NCI-H510A treated with DMSO at 0.1 percent for 48 hours (cell line): Measurements from ENCODE around the gene HSBP1L1.

Experiments used
- DNase-seq: peaks from one replicate; lab custom pipeline; 2025; lab: John Stamatoyannopoulos, UW

Gene HSBP1L1

GRCh38 chr18:79945118-79946042 lies 19.1 kb upstream of the HSBP1L1 start:
- no peak for DNase-seq

- DNase-seq = no peak
These were observed 17.2 kb upstream of the HSBP1L1 start for GRCh38 chr18:79947054-79947755.

- no peak for DNase-seq
These were observed 16.4 kb upstream of the HSBP1L1 start for GRCh38 chr18:79947881-79948610.

- DNase-seq = peak; percentile 70
These were observed 15.6 kb upstream of the HSBP1L1 start for GRCh38 chr18:79948719-79949411.

GRCh38 chr18:79949697-79950487 lies 14.6 kb upstream of the HSBP1L1 start:
- no peak for DNase-seq

DNA sequence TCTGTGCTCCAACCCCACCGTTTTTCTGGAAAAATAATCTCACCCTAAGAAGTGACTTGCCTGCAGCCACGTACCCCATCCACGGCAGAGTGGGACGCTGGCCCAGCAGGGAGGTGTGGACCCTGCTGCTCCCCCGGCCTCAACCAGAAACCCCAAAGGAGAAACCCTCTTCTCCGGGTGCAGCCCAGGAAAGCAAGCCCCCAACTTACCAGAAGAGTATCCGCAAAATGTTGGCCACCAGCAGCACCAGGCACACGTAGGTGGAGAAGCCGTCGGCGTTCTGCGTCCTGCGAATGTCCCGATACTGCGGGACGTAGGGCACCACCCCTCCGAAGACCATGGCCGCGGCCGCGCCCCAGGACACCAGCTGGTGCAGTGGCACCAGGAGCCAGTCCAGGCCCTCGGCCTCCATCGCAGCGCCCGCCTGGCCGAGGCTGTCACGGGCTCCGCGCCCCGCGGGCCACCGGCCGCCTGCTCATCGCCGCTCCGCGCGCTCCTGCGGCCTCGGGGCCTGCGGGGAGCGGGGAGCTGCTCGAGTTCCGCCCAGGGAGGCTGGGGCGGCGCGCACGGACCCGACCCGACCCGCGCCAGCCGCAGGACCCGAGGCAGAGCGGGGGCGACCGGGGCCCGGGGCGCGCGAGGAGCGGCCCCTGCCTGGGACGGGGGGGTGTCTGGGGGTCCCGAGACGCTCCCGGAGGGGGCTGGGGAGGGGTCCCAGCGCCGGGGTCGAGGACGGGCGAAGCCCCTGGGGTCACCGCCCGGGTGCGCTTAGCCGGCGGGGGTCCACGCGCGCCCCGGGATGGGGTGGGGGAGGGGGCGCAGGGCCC lies 13.7 kb upstream of the HSBP1L1 start:
- DNase-seq = no peak

DNA sequence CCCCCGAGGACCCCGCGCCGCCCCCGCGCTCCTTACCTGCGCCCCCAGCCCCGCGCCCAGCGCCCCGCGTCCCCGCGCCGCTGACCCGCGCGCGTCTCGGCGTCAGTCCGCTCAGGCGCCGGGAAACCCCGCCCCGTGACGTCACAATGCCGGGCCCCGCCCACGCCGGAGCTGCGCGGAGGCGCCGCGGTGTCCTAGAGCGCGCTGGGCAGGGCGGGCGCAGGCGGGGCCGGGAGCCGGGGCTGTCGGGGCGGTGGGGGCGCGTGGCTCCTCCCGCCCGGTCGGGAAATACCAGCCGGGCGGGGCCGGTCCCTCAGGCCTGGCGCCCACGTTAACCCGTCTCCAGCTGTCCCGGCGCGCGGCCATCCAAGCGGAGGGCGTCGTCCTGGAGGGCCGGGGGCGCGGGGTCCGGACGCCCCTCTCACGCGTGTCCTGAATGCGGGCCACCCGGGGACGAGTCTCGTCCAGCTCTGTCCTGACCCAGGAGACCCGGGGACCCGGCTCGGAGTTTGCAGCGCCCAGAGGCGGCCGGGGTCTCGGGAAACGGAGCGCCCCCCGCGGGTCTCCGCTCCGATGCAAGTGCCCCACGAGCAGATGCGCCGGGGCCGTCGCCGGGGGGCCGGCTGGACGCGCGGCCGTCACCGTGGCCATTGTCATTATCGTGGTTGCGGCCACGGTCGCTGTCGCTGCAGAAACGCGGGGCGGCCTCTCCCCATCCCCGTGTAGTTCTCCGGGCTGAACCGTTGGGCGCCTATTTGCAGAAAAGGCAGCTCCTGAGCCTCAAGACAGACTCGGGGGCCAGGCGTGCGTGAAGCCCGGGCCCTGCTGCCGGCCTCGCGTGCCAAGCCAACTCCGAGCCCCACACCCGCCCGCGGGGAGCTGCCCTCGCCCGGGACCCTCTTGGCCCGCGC lies 12.6 kb upstream of the HSBP1L1 start, which contains the start of gene SLC66A2:
TSS of gene SLC66A2 (minus strand) at position 109 of the 911 bp plus-strand sequence. CDS start 727 bp downstream, outside the sequence.
- DNase-seq = peak; percentile 69

GRCh38 chr18:79952456-79952995 lies 11.9 kb upstream of the HSBP1L1 start:
- no peak for DNase-seq

DNA sequence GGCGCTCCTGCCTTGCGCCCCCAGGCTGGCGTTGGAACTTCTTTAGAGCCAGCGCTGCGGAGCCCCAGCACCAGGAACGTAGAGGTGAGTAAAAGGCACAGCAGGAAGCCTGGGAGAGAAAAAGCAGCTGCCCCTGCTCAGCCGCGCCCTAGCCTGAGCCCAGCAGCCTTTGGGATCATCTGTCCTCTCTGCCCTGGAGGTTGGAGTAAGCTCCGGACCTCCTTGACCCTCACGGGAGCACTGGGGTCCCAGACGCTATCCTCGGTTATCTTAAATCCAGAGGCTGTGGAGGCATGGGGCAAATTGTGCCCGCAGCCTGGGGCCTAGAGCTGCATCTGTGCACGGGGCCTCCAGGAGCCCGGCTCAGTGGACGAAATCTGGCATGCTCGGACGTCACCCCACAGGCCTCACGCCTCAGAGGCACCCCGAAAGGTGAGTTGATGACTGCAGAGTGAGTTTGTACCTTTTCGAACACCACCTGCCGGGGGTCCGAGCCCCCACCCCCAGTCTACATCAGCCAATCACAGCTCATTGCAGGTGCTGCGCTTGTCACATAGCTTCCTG lies 11.4 kb upstream of the HSBP1L1 start:
- DNase-seq = no peak

GRCh38 chr18:79953971-79954651 lies 10.3 kb upstream of the HSBP1L1 start:
- DNase-seq = no peak

DNA sequence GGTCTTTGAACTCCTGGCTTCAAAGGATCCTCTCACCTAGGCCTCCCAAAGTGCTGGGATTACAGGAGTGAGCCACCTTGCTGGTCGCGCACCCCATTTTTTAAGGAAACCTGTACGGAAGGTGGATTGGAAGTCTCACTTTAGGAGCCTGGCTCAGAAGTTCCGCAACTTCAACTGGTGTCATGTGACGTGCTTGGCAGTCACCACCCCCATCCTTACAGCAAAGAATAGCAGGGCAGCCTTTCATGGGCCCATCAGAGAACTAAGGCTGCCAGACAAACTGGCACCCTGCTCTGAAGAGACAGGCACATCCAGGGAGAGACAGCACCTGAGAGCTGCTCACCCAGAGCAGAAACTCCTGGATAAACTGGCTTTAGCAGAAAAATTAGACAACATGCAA lies 9.7 kb upstream of the HSBP1L1 start:
- no peak for DNase-seq

DNA sequence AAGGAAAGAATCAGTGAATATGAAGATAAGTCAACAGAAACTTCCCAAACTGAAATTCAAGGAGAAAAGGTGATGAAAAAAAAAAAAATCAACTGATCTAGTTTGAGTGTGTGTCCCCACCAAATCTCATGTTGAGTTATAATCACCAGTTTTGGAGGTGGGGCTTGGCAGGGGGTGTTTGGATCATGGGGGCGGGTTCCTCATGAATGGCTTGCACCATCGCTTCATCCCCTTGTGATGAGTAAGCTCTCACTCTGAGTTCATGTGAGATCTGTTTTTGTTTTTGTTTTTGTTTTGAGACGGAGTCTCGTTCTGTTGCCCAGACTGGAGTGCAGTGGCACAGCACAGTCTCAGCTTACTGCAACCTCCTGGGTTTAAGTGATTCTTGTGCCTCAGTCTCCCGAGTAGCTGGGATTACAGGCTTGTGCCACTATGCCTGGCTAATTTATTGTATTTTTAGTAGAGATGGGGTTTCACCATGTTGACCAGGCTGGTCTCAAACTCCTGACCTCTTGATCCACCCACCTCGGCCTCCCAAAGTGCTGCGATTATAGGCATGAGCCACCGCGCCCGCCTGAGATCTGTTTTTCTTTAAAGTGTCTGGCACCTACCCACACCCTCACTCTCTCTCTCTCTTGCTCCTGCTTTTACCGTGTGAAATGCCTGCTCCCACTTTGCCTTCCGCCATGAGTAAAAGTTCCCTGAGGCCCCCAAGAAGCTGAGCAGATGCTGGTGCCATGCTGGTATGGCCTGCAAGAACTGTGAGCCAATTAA lies 9.0 kb upstream of the HSBP1L1 start:
- DNase-seq = no peak

- DNase-seq = no peak
These were observed 8.2 kb upstream of the HSBP1L1 start for GRCh38 chr18:79956276-79956675.

DNA sequence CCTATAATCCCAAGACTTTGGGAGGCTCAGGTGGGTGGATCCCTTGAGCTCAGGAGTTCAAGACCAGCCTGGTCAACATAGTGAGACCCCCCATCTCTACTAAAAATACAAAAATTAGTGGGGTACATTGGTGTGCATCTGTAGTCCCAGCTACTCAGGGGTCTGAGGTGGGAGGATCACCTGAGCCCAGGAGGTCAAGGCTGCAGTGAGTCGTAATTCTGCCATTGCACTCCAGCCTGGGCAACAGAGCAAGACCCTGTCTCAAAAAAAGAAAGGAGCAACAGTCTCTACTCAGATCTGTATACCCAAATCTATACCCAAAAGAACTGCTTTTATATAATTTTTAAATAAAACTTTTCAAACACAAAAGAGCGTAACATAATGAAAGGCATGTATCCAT lies 5.5 kb upstream of the HSBP1L1 start:
- DNase-seq = no peak

GRCh38 chr18:79960161-79960801 lies 4.2 kb upstream of the HSBP1L1 start:
- peak; percentile 66 for DNase-seq

DNA sequence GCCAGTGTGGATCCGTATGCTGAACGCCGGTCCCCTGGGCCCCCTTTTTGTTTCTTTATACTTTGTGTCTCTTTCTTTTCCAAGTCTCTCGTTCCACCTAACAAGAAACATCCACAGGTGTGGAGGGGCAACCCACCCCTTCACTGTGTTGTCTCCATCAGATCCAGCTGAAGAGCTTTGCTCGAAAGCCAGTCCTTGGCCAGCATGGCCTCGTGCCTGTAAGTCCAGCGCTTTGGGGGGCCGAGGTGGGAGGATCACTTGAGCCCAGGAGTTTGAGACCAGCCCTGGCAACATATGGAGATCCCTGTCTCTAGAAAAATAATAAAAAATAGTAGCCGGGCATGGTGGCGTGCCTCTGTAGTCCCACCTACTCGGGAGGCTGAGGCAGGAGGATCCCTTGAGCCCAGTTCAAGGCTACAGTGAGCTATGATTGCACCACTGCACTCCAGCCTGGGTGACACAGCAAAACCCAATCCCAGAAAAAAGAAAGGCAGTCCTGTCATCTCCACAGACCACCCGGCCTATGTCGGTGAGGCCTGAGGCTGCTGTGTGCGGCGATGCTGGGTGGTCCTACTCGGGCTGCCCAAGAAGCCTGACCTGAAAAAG lies 3.4 kb upstream of the HSBP1L1 start:
- DNase-seq = no peak
